ENCODE results near the gene CNIH2. TPM values are rescaled to one million over a fixed set of nuclear protein-coding genes. Genes with fewer than 3 reads are reported as not detected.

CNIH2 gene
- total RNA-seq, 1 experiment from 2014 or later: 1.4 TPM

DNA sequence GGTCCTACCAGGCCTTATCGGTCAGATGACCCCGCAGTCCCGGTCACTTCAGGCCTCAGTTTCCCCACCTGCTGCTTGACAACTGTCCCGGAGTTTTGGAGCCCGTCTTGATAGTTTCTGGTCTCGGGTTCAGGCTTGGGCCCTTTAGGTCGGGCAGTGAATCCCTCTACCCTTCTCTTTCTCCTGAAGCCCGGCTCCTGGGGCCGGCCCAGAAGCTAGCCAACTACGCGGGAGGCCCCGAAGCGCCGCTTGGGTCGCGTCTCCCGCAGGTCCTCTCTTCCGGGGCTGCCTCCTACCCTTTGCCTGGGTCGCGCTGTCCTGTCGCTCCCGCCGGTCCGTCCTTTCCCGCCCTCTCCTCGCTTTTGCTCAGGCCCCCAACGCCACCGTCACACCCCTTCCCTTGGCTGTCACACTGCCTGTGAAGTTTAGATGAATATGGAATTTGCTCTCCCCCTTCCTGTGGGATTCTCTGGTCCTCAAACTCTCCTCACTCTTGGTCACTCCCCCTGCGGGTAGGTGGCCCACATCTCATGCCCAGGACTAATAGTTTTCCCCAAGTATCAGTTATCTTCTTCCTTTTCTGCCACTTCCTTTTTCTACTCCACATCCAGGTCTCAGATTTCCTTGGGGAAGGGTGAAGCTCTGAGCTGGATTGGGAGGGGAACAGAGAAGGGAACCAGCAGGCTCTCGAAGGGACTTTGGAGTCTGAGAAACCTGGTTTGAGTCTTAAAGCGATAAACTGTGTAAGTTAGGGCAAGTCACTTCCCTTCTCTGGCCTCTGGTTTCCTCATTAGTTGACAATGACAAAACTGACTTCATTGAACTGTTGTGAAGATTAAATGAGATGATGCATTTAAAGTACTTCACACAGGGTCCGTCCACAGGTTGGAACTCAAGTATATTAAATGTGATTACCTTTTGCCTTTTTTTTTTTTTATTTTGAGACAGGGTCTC, 8.7 kb upstream of the CNIH2 start:
- Mint-ChIP-seq H3K27me3 (ENCODE audit: insufficient read depth, unreplicated experiment) (no peaks in the 10 kb centered on the region), H3K9me3 (ENCODE audit: unreplicated experiment) (no peaks in the 10 kb centered on the region), H3K36me3 (ENCODE audit: insufficient read depth, unreplicated experiment) (peaks cover 42% of the 10 kb centered on the region), H3K27ac (ENCODE audit: low read depth, unreplicated experiment) (peak overlapping the region; percentile 91), H3K4me1 (ENCODE audit: insufficient read depth, unreplicated experiment) (peaks cover 6% of the 10 kb centered on the region), H3K4me3 (ENCODE audit: unreplicated experiment) (peak overlapping the region; percentile 96)
- TSS peak; percentile 51 for BruUV-seq (replicated peaks)
- intact Hi-C loops (cut with micrococcal nuclease): loop anchor here (1.0 kb wide), 1 partner anchor 20 kb away; the partner anchor contains the start of gene YIF1A
- ChIA-PET POLR2A (interaction anchor here (0.7 to 2.3 kb wide), 7 partner anchors 9 to 270 kb away, joined by 3 to 12 read pairs (median 4); partner anchors contain the start of gene BRMS1), CTCF (interaction anchor here (0.7 to 4.3 kb wide), 2 partner anchors 13 to 202 kb away, joined by 4 to 24 read pairs; no protein-coding TSS in a partner anchor)
- no peak for DNase-seq (ENCODE audit: unreplicated experiment)
- TF ChIP-seq, protein P1, sequence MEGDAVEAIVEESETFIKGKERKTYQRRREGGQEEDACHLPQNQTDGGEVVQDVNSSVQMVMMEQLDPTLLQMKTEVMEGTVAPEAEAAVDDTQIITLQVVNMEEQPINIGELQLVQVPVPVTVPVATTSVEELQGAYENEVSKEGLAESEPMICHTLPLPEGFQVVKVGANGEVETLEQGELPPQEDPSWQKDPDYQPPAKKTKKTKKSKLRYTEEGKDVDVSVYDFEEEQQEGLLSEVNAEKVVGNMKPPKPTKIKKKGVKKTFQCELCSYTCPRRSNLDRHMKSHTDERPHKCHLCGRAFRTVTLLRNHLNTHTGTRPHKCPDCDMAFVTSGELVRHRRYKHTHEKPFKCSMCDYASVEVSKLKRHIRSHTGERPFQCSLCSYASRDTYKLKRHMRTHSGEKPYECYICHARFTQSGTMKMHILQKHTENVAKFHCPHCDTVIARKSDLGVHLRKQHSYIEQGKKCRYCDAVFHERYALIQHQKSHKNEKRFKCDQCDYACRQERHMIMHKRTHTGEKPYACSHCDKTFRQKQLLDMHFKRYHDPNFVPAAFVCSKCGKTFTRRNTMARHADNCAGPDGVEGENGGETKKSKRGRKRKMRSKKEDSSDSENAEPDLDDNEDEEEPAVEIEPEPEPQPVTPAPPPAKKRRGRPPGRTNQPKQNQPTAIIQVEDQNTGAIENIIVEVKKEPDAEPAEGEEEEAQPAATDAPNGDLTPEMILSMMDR (IDR thresholded peaks at IDR 0.05; ENCODE audit: unreplicated experiment): no peak

DNA sequence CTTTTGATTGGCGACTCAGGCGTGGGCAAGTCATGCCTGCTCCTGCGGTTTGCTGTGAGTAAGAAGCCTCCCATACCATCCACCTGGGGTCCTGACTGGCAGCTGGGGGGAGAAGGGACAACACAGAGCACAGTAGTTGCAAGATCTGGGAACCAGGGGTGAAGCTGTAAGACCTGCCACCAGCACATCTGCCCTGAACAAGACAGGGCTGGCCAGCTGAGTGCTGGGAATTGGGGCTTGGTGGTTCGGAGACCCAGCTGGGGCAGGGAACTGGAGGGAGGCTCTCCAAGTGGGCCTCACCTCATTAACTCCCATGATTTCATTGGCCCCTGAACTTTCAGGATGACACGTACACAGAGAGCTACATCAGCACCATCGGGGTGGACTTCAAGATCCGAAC, 6.2 kb upstream of the CNIH2 start:
- Mint-ChIP-seq H3K36me3 (ENCODE audit: insufficient read depth, unreplicated experiment) (peaks cover 54% of the 10 kb centered on the region), H3K4me1 (ENCODE audit: insufficient read depth, unreplicated experiment) (peaks cover 8% of the 10 kb centered on the region), H3K27ac (ENCODE audit: low read depth, unreplicated experiment) (no peak overlapping the region), H3K4me3 (ENCODE audit: unreplicated experiment) (no peak overlapping the region), H3K9me3 (ENCODE audit: unreplicated experiment) (no peaks in the 10 kb centered on the region), H3K27me3 (ENCODE audit: insufficient read depth, unreplicated experiment) (no peaks in the 10 kb centered on the region)
- CTCF ChIA-PET: interaction anchor here (0.7 to 1.7 kb wide), 2 partner anchors 10 to 40 kb away, joined by 4 to 6 read pairs; no protein-coding TSS in a partner anchor
- no TSS peak for BruUV-seq (replicated peaks)
- POLR2A ChIA-PET: interaction anchor here (0.7 to 1.5 kb wide), 4 partner anchors 9 to 495 kb away, joined by 4 read pairs; partner anchors contain the start of gene YIF1A
- DNase-seq (ENCODE audit: unreplicated experiment): no peak
- TF ChIP-seq, protein P1 (IDR thresholded peaks at IDR 0.05; ENCODE audit: unreplicated experiment): no peak
- intact Hi-C loops (cut with micrococcal nuclease): no loop called here

DNA sequence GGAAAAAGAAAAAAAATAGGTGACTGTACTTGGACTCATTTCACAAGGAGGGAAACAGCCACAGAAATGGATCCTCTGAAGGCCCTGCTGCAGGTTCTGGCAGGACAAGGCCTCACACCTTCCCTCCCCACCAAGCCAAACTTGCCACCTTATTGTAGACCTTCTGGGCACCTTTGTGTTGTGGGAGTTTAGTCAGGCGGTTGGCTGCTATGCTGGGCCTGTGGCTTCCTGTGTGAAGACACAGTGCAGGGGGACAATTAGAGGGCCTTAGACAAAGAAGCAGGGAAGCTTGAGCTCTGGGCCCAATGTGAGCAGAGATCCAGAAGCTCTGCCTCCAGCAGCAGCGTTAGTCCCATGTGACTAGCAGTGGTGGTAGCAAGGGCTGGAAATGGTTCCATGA, 5.4 kb upstream of the CNIH2 start:
- TF ChIP-seq, protein P1 (IDR thresholded peaks at IDR 0.05; ENCODE audit: unreplicated experiment): no peak
- Mint-ChIP-seq H3K27me3 (ENCODE audit: insufficient read depth, unreplicated experiment) (no peaks in the 10 kb centered on the region), H3K4me3 (ENCODE audit: unreplicated experiment) (no peak overlapping the region), H3K36me3 (ENCODE audit: insufficient read depth, unreplicated experiment) (peaks cover 55% of the 10 kb centered on the region), H3K27ac (ENCODE audit: low read depth, unreplicated experiment) (no peak overlapping the region), H3K9me3 (ENCODE audit: unreplicated experiment) (no peaks in the 10 kb centered on the region), H3K4me1 (ENCODE audit: insufficient read depth, unreplicated experiment) (peaks cover 8% of the 10 kb centered on the region)
- POLR2A ChIA-PET: interaction anchor here (1.2 kb wide), 1 partner anchor 16 kb away, joined by 4 read pairs; the partner anchor contains the start of gene YIF1A
- intact Hi-C loops (cut with micrococcal nuclease): no loop called here
- BruUV-seq (replicated peaks): no TSS peak
- CTCF ChIA-PET: interaction anchor here (0.6 to 1.7 kb wide), 3 partner anchors 22 to 50 kb away, joined by 3 to 6 read pairs (median 5); no protein-coding TSS in a partner anchor
- no peak for DNase-seq (ENCODE audit: unreplicated experiment)

DNA sequence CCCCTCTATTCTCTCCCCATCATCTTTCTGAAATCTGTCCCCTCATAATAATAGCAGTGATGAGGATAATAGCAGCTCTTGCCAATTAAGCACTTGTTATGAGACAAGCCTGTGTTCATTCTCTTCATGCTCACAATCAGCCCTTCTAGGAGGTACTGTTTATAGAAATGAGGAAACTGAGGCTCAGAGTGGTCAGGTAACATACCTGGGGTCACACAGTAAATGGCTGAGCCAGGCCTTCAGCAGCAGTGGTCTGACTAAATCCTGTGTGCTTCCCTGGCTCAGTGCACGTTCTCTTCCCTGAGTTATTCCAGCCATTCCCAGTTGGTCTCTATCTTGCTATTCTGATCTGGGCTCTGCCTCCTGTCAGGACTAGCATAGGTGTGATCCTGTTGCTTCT, 3.8 kb upstream of the CNIH2 start:
- CTCF ChIA-PET: interaction anchor here (1.2 kb wide), 1 partner anchor 8 kb away, joined by 3 read pairs; no protein-coding TSS in a partner anchor
- TF ChIP-seq, protein P1 (IDR thresholded peaks at IDR 0.05; ENCODE audit: unreplicated experiment): no peak
- no TSS peak for BruUV-seq (replicated peaks)

More for the DNA sequence above, 3.8 kb upstream of the CNIH2 start:
- H3K4me3 Mint-ChIP-seq (ENCODE audit: unreplicated experiment): no peak overlapping the region
- H3K4me1 Mint-ChIP-seq (ENCODE audit: insufficient read depth, unreplicated experiment): peaks cover 8% of the 10 kb centered on the region
- H3K36me3 Mint-ChIP-seq (ENCODE audit: insufficient read depth, unreplicated experiment): peaks cover 52% of the 10 kb centered on the region
- no peaks in the 10 kb centered on the region for H3K9me3 Mint-ChIP-seq (ENCODE audit: unreplicated experiment)
- intact Hi-C loops (cut with micrococcal nuclease): no loop called here
- POLR2A ChIA-PET: interaction anchor here (0.7 kb wide), 1 partner anchor 99 kb away, joined by 3 read pairs; no protein-coding TSS in a partner anchor
- no peak overlapping the region for H3K27ac Mint-ChIP-seq (ENCODE audit: low read depth, unreplicated experiment)
- DNase-seq (ENCODE audit: unreplicated experiment): no peak
- H3K27me3 Mint-ChIP-seq (ENCODE audit: insufficient read depth, unreplicated experiment): peaks cover 2% of the 10 kb centered on the region
